GM19324 (cell line): ENCODE data around the gene ZNF337.
"Not testable (repeated sequence)": the region's sequence is repeated elsewhere in the genome, so short reads cannot be mapped to it uniquely, and the experiment has no call there.

Source experiments
- ATAC-seq: cut with Tn5 transposase; IDR thresholded peaks from one replicate; pipeline ENCODE4 v1.9.1; 2021; ENCODE audit warnings: mild to moderate bottlenecking, moderate library complexity; ENCODE audit not compliant: unreplicated experiment, low FRiP score

ZNF337 gene

DNA sequence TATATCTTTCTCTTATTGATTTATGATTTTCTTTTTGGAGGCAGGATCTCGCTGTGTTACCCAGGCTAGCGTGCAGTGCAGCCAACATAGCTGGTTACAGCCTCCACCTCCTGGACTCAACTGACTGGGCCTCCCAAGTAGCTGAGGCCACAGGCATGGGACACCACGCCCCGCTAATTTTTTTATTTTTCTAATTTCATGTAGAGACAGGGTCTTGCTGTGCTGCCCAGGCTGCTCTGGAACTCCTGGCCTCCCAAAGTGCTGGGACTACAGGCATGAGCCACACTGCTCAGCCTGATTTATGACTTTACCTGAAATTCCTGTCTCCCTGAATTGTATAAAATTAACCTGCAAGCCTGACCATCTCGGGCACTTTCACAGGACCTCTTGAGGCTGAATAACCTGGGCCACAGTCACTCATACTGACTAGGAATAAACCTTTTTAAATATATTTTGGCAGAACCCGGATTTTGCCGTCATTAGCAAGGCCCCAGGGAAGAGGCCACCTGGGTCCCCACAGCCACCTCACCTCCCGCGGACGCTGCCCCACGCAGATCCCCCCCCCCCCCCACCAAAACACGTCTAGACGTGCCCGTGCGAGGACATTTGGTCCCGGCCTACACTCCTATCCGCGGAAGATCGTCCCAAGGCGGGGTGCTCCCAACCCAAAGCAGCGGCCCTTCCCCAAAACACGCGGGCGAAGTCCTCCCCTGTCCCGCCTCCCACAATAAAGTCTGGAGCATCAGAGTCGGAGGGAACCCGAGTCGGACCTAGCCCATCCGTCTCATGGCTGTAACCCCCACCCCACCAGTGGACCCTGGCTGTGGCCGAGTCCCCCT is 902 bp downstream of the ZNF337 start:
- no peak for ATAC-seq

DNA sequence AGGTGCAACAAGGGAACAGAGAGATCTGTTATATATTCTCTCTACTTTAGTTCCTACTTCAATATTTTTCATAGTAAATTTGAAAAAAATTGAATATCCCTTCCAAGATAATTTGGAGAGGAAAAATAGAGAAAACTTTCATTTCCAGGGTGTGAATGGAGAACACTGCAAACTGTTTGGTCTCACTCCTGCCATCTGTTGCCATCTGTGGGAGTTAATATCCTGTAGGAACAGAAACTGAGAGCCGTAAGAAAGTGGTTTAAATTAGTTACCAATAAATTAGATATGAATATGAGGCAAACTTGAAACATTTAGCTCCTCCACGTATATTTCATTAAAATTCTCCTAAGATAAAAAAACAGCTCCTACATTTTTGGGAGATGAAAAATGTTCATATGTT is 4.2 kb downstream of the ZNF337 start:
- ATAC-seq: no peak

DNA sequence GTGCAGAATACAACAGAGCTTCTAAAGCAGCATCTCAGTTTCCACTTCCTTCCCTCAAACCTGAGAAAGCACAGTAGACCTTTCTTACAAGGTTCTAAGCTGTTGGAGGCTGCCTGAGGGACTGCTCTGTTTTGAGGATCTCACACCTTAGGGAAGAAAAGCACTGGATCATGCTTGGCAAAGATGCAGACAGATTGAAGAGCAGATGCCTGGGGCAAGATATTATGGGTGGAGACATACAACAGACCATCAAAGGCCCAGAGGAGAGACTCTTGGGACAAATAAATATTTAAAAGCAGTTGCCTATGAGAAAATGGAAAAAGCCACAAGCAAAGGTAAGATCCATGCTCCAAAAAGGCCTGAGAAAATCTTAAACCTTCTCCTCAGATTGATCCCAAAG is 6.2 kb downstream of the ZNF337 start:
- ATAC-seq: no peak

DNA sequence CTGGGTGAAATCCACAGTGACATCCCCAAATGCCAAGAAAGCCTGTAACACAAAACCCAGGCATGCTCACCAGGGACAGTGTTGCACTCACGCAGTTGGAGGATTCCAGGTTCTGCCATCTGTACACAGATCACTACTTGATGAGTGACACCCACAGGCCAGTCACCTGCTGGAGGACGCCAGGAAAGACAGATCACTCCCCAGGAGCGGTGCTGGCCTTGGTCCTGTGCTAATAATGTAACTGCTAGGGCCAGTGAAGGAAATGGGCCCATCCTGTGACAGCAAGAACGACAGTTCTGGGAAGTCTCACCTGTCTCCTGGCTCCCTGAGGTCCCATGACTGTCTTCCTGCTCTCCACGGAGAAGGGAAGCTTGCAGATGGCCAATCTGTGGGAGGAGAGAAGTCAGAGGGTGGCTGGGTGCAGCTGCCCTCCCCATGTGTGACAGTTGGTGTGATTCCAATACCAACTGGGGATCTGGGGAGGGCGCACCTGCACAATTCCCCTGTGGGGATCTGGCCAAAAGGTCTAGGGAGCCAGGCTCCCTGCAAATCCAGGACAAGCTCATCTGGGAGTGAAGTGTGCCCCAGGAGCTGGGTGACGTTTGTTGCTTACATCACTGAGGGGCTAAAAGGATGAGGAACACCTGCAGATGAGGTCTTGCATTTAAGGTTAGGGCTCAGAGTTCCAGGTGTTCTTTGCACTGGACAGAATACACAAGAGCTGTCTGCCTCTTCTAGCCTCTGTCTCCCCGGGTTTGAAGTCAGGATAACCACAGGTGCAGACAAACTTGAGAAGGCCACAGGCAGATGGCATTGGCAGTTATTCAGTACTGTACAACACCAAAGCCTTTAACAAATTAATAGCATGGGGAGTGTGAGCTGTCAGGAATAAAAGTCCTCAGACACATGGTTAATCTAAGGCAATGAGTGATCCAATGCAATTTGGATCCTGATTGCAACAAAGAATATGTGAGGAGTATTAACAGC is 10.3 kb downstream of the ZNF337 start:
- peak; percentile 25 for ATAC-seq

DNA sequence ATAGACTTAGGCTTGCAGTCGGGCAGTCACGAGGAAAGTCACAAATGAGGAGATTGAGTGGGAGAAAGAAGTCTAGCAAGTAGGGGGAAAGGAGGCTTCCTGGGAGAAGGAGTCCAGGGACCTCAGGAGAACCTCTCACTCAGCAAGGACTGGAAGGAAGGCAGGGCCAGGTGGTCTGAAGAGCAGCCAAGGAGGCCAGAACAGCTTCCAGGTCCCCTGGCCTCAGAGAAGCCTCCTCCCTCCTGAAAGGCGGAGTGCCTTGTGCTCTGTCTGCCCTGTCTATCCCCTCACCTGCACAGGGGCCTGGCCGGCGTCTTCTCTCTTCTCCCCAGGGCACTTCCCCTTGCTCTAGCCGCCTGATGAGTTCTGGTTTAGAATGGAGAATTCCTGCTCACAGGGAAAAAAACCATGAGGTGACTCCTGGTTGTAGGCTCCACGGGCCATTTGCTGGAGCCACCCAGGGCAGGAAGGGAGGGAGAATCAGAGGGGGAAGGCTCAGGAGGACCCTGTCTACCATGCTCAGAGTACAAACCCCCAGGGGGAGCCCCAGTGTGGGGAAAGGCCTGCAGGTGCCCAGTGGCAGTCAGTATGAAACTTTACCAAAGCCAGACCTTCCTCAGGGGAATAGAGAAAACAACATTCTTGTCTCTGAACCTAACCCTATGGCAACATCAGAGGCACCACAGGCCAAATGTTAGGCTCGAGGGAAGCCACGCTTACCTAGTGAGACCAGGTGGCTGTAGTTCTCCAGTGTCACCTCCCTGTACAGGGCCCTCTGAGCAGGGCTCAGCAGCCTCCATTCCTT is 11.2 kb downstream of the ZNF337 start:
- peak; percentile 89 for ATAC-seq

DNA sequence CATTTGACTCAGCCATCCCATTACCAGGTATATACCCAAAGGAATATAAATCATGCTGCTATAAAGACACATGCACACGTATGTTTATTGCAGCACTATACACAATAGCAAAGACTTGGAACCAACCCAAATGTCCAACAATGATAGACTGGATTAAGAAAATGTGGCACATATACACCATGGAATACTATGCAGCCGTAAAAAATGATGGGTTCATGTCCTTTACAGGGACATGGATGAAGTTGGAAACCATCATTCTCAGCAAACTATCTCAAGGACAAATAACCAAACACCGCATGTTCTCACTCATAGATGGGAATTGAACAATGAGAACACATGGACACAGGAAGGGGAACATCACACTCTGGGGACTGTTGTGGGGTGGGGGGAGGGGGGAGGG is 12.8 kb downstream of the ZNF337 start:
- ATAC-seq: not testable (repeated sequence)

DNA sequence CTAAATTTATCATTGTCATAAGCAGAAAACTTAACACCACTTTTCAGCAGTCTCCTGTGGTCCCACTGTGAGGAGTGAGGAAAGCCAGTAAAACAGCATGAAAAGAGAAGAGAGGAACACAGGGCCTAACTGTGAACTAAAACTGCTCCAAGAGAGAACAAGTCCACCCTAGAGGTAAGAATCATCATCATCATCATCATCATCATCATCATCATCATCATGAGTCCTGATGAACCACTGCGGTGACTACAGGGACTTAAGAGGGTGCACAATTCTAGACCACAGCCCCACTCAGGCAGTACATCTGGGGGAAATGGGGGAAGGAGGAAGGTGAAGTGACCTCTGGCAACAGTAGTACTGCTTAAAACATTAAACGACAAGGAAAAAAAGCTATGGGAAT is 13.6 kb downstream of the ZNF337 start:
- no peak for ATAC-seq

DNA sequence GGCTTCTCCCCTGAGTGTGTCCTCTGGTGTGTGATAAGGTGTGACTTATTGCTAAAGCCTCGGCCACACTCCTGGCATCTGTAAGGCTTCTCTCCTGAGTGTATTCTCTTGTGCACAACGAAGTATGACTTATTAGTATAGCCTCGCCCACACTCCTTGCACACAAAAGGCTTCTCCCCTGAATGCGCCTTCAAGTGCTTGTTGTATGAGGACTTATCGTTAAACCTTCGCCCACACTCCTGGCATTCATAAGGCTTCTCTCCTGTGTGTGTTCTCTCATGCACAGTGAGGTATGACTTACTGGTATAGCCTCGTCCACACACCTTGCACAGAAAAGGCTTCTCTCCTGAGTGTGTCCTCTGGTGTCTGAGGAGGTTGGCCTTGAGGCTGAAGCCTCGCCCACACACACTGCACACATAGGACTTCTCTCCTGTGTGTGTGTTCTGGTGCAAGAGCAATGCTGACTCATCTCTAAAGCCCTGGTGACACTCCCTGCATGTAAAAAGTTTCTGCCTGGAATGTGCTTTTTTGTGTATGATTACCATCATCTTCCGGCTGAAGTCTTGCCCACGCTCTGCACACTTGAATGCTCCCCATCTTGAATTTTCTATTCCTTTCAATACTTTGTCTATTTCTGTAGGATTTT is 20.4 kb downstream of the ZNF337 start:
- no peak for ATAC-seq

DNA sequence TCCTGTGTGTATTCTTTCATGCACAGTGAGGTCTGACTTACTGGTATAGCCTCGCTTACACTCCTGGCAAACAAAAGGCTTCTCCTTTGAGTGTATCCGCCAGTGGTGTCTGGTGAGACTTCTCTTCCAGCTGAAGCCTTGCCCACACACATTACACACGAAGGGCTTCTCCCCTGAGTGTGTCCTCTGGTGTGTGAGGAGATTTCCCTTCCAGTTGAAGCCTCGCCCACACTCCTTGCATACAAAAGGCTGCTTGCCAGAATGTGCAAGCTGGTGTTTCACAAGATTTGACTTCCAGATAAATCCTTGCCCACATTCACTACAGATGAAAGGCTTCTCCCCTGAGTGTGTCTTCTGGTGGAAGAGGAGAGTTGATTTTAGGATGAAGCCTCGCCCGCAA is 21.5 kb downstream of the ZNF337 start:
- no peak for ATAC-seq

DNA sequence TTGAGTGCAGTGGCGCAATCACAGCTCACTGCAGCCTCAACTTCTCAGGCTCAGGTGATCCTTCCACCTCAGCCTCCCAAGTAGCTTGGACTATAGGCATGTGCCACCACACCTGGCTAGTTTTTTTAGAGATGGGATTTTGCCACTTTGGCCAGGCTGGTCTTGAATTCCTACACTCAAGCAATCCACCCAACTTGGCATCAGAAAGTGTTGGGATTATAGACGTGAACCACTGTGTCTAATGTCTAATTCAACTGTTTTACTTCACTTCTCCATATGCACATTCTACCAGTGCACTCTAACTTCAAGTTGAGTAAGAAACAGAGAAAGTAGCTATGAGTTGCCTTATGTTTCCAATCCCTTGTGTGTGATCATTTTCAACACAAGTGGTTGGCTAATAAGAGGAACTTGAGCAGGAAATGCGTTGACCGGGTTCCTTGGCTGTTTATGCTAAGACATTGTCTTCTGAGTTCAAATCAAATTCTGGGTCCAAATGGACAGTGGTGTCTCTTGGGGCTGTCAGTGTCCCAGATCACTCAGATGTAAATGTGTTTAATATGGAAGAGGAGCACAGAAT is 23.9 kb downstream of the ZNF337 start:
- no peak for ATAC-seq

DNA sequence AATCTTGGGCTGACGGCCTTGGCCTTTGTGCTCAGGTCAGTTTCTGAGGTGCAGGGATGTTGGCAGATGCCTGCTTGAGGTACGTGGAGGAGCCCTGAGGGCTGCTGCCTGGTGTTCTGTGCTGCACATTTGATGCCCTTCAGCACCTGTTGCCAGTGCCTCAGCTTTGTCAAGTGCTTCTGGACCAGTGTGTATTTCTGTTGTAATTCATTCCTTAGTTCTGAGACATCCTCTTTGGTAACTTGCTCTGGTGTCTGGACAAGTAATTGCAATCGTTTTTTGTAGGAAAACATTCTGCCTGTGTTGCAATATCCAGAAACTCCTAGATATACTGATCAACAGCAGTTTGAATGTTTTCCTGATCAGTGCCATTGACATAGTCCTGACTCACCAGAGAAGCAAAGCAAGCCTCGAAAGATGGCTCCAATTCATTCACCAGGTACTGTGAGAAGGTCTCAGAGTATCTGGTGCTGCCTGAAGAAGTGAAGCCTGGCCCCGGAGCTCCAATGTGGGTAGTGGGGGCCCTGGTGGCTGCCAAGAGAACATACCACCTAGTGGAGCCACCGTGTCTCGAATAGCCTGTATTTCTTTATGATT is 26.7 kb downstream of the ZNF337 start:
- ATAC-seq: no peak

DNA sequence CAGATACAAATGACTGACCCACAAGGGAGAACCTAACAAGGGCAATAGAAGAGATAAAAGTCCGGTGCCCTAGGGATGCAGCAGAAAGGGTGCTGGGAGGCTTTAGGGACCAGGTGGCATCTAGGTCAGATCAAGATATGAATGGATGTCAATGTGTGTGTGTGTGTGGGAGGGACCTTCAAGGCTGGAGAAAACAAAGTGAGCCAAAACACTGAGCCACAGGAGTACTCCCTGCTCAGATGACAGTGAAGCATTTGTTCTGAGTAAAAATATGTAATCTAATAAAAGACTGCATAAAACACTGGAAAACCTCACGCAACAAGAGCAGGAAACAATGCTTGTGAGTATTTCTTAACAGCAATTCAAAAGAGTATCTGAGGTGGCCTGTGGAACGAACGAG is 28.2 kb downstream of the ZNF337 start:
- no peak for ATAC-seq

DNA sequence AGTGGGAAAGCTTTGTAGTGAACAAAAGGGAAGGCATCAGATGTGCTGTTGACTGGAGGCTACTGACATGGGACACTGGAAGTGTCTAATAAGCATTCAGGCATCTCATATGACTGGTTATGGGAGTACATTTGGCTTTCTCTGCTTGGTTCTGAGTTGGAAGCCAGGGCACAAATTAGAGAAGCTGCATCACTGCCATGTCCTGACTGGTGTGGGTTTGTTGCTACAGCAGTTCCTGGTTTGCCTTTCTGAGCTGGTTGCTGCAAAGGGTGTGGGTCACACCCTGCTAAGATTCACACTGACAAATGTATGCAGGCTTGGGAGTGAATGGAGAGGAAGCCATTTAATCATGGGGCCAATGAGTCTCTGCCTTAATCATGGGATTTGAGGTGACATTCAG is 36.7 kb downstream of the ZNF337 start:
- no peak for ATAC-seq

DNA sequence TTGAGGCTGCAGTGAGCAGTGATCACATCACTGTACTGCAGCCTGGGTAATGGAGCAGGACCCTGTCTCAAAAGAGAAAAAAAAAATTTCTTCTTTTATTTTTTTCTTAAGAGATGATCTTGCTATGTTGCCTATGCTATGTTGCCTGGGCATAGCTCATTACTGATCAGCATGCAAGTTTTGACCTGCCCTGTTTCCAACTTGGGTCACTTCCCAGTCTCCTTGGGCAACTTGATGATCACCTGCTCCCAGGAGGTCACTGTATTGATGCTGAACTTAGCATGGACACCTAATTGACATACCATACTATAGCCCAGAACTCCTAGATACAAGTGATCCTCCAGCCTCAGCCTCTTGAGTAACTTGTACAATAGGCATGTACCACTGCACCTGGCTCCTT is 42.2 kb downstream of the ZNF337 start:
- no peak for ATAC-seq

DNA sequence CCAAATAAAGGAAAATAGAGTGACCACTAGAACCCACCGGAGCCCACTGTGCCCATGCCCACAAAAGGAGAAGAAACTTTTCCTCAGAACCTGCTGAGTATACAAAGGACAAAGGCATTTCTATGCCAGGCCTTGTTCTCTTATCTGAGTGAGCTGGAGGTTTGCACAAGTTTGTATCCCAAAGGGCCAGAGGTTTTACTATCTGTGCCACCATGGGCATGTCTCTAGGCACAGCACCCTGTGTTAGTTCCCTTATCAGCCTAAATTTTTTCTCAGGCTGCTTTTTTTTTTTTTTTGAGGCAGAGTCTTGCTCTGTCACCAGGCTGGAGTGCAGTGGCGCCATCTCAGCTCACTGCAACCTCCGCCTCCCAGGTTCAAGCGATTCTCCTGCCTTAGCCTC is 43.8 kb downstream of the ZNF337 start:
- ATAC-seq: not testable (repeated sequence)

DNA sequence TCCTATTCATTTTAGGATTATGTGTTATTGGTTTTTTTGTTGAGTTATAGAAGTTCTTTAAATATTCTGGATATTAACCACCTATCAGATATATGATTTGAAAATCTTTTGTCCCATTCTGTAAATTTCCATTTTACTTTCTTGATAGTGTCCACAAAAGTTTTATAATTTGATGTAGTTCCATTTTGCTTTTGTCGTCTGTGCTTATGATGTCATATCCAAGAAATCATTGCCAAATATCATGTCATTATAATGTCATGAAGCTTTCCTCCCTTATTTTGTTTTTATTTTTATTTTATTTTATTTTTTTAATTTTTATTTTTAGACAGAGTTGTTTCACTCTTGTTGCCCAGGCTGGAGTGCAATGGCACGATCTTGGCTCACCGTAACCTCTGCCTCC is 51.8 kb downstream of the ZNF337 start:
- no peak for ATAC-seq

DNA sequence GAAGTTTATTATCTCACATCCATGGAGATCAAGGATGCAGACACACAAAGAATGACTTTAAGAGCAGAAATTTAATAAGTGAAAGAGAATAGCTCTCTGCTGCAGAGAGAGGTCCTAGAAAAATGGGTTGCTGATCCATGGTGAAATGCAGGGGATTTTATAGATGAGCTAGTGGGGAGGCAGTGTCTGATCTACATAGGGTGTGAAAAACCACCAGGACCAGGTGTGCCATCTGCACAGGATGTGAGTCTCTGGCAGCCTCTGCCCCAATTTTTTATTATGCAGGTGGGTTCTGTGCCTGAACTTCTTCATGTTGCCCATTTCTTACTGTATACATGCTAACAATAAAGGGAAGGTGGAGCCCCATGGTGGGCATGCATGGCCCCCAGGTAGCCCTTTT is 52.9 kb downstream of the ZNF337 start:
- ATAC-seq: no peak

DNA sequence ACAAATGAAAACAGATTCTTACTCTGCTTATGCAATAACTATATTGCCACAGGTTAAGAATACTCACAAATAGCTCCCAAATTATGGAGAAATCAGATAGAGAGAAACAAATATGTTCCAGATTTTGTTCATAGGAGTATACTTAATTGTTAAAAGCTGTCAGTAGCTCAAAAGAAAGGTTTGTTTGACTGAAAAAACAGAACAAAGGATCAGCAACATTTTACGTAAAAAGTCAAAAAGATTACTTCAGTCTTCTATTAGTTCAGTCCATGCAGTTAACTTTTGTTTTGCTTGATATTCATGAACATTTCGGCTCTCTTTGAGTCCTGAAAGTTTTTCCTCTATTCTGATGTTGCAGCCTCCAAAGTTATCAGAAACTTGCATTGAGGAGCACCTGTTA is 59.4 kb downstream of the ZNF337 start:
- ATAC-seq: no peak

DNA sequence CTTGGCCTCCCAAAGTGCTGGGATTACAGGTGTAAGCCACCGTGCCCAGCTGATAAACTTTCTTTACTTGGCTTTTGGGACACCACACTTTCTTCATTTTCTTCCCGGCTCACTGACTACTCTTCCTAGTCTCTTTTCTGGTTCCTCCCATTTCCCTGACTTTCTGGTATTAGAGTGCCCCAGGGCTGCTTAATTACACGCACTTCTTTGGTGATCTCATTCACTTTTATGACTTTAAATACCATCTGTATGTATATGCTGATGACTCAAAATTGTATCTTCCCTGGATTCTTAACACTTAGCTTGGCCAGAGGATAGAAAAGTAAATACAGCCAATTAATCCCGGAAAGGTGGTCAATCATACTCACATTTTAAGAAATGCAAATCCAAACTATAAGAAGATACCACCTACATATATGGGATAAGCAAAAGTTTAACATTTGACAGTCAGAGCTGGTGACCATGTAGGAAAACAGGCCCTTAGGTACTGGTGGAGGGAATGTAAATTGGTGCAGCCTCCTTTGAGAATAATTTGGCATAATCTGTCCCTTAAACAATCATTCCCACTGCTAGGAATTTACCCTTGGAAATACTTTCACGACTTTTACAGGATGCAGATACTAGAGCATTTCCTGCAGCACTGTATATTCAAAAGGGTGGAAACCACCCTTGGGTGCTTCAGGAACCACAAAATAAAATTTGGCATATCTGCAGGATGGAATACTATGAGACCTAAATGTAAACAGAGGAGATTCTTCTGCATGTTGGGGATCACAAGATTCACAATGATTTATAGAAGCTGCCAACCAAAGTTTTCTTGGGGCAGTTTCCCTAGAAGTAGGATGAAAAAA is 63.5 kb downstream of the ZNF337 start:
- ATAC-seq: no peak
